GM21367 (cell line): ENCODE data around the gene BRS3.
"Not testable (repeated sequence)": the region's sequence is repeated elsewhere in the genome, so short reads cannot be mapped to it uniquely, and the experiment has no call there.

Experiments
- ATAC-seq: cut with Tn5 transposase; IDR thresholded peaks from one replicate; pipeline ENCODE4 v1.9.1; 2021; ENCODE audit not compliant: unreplicated experiment

The BRS3 gene

GRCh38 chrX:136487647-136488046 lies at the start of gene BRS3:
TSS of gene BRS3 (plus strand) at chrX:136487947. CDS start at chrX:136488115, 168 bp downstream.
- no peak for ATAC-seq

- ATAC-seq = no peak
Observed at GRCh38 chrX:136438192-136438591, 49.6 kb upstream of the BRS3 start.

- not testable (repeated sequence) for ATAC-seq
Observed at GRCh38 chrX:136445674-136446073, 42.1 kb upstream of the BRS3 start.

- no peak for ATAC-seq
Observed at GRCh38 chrX:136446208-136446607, 41.5 kb upstream of the BRS3 start.

- no peak for ATAC-seq
Observed at GRCh38 chrX:136447308-136447707, 40.4 kb upstream of the BRS3 start.

GRCh38 chrX:136447968-136448367 lies 39.8 kb upstream of the BRS3 start:
- no peak for ATAC-seq

- ATAC-seq = no peak
Observed at GRCh38 chrX:136450050-136450830, 37.5 kb upstream of the BRS3 start.

GRCh38 chrX:136452614-136453013 lies 35.1 kb upstream of the BRS3 start:
- no peak for ATAC-seq

- ATAC-seq = no peak
Observed at GRCh38 chrX:136453114-136453513, 34.6 kb upstream of the BRS3 start.

GRCh38 chrX:136453771-136454170 lies 34.0 kb upstream of the BRS3 start:
- ATAC-seq = no peak

- no peak for ATAC-seq
Observed at GRCh38 chrX:136456133-136456532, 31.6 kb upstream of the BRS3 start.

- no peak for ATAC-seq
Observed at GRCh38 chrX:136457303-136457917, 30.3 kb upstream of the BRS3 start.

GRCh38 chrX:136464589-136464988 lies 23.2 kb upstream of the BRS3 start:
- ATAC-seq = no peak

- ATAC-seq = no peak
Observed at GRCh38 chrX:136467303-136467702, 20.4 kb upstream of the BRS3 start.

- ATAC-seq = no peak
Observed at GRCh38 chrX:136468391-136469103, 19.2 kb upstream of the BRS3 start.

GRCh38 chrX:136473663-136474062 lies 14.1 kb upstream of the BRS3 start:
- no peak for ATAC-seq

GRCh38 chrX:136475236-136475635 lies 12.5 kb upstream of the BRS3 start:
- ATAC-seq = no peak

GRCh38 chrX:136476501-136476900 lies 11.2 kb upstream of the BRS3 start:
- no peak for ATAC-seq

GRCh38 chrX:136477026-136477425 lies 10.7 kb upstream of the BRS3 start:
- ATAC-seq = no peak

GRCh38 chrX:136480383-136480782 lies 7.4 kb upstream of the BRS3 start:
- ATAC-seq = no peak

GRCh38 chrX:136488706-136489105 lies 959 bp downstream of the BRS3 start:
- no peak for ATAC-seq

GRCh38 chrX:136491832-136492231 lies 4.1 kb downstream of the BRS3 start:
- ATAC-seq = no peak
